ENCODE data around the gene ZNF132. TPM values are rescaled to one million over a fixed set of nuclear protein-coding genes. Genes with fewer than 3 reads are reported as not detected.

The ZNF132 gene
- total RNA-seq, 1 experiment from 2014 or later, result not detected

- TF ChIP-seq REST (IDR thresholded peaks at IDR 0.05; ENCODE audit: low read depth) (no peak), MAX (IDR thresholded peaks at IDR 0.05) (no peak), JUND (IDR thresholded peaks at IDR 0.05) (no peak), ZBTB33 (IDR thresholded peaks at IDR 0.05; ENCODE audit: extremely low read depth, insufficient replicate concordance, low read length) (no peak), TCF7L2 (IDR thresholded peaks at IDR 0.05; ENCODE audit: borderline replicate concordance, extremely low read depth, insufficient read depth, insufficient read length) (no peak), EZH2 (IDR thresholded peaks at IDR 0.05) (no peak), SIN3A (IDR thresholded peaks at IDR 0.05; ENCODE audit: low read depth) (no peak), FOSL1 (IDR thresholded peaks at IDR 0.05; ENCODE audit: low read depth) (no peak), RAD21 (IDR thresholded peaks at IDR 0.05; ENCODE audit: low read depth) (no peak)
These were observed 603 bp upstream of the ZNF132 start (continued) for GRCh38 chr19:58440556-58440955.

GRCh38 chr19:58434217-58434616 lies 5.7 kb downstream of the ZNF132 start:
- ATAC-seq (no peak), DNase-seq (ENCODE audit: low read depth, low spot score) (no peak)
- POLR2A ChIA-PET, result no interaction called here
- Histone ChIP-seq H2AFZ (ENCODE audit: low read depth, low read length, poor library complexity, severe bottlenecking) (no peak overlapping the region), H3K27ac (ENCODE audit: low read depth, low read length) (no peak overlapping the region), H3K9me3 (ENCODE audit: control insufficient read depth in 1 of 2, insufficient read depth in 1 of 2, low read depth in 1 of 2, low read length in 2 of 2) (peaks cover 15 to 36% of the 10 kb centered on the region in 2 experiments; a peak in 2 of 4 replicates), H3K36me3 (ENCODE audit: control insufficient read depth in 1 of 2, insufficient read depth in 2 of 2, low read length in 2 of 2) (peaks cover 0 to 5% of the 10 kb centered on the region in 2 experiments; a peak in 1 of 4 replicates), H3K9ac (ENCODE audit: low read length) (no peak overlapping the region), H3K27me3 (ENCODE audit: insufficient read depth, low read length) (no peaks in the 10 kb centered on the region), H3K4me1 (ENCODE audit: control insufficient read depth in 1 of 2, insufficient read depth in 2 of 2, low read length in 2 of 2) (no peaks in the 10 kb centered on the region), H4K20me1 (ENCODE audit: insufficient read depth) (no peaks in the 10 kb centered on the region), H3K4me3 (replicated peaks in 1 of 2; ENCODE audit: low read depth in 1 of 2, low read length in 2 of 2) (no peak overlapping the region), H3K9me2 (ENCODE audit: insufficient read depth) (no peaks in the 10 kb centered on the region), H3K79me2 (ENCODE audit: insufficient read depth, low read length) (no peaks in the 10 kb centered on the region), H3K4me2 (ENCODE audit: low read length) (no peak overlapping the region)
- RAD21 ChIA-PET (ENCODE audit: low non-redundant PET in 1 of 2, low total read pairs in 2 of 2, uncharacterized antibody in 2 of 2, unreplicated experiment in 2 of 2), result no interaction called here
- BruUV-seq (replicated peaks), result no TSS peak
- CTCF ChIA-PET, result no interaction called here
- intact Hi-C loops (cut with micrococcal nuclease), result no loop called here
- TF ChIP-seq ATF3 (IDR thresholded peaks at IDR 0.05) (no peak), SRF (IDR thresholded peaks at IDR 0.05; ENCODE audit: low read depth) (no peak), SP1 (IDR thresholded peaks at IDR 0.05; ENCODE audit: low read depth) (no peak), EGR1 (IDR thresholded peaks at IDR 0.05; ENCODE audit: low read depth) (no peak), TCF7L2 (IDR thresholded peaks at IDR 0.05; ENCODE audit: borderline replicate concordance, extremely low read depth, insufficient read depth, insufficient read length) (no peak), JUND (IDR thresholded peaks at IDR 0.05) (no peak), POLR2A (IDR thresholded peaks at IDR 0.05; ENCODE audit: borderline replicate concordance, extremely low read depth, insufficient read depth, insufficient read length) (no peak), CEBPB (IDR thresholded peaks at IDR 0.05; ENCODE audit: low read depth) (no peak), FOSL1 (IDR thresholded peaks at IDR 0.05; ENCODE audit: low read depth) (no peak), YY1 (IDR thresholded peaks at IDR 0.05; ENCODE audit: extremely low read depth, insufficient replicate concordance, low read depth, low read length) (no peak), CTCF (IDR thresholded peaks at IDR 0.05 in 2 of 3, conservative IDR thresholded peaks at IDR 0.05 in 1 of 3; ENCODE audit: borderline replicate concordance in 1 of 3, insufficient read depth in 1 of 3, low read depth in 2 of 3, low read length in 2 of 3) (no peak), ELF1 (IDR thresholded peaks at IDR 0.05; ENCODE audit: borderline replicate concordance, low read depth) (no peak), POLR2AphosphoS5 (IDR thresholded peaks at IDR 0.05; ENCODE audit: low read depth, low read length) (no peak), EZH2 (IDR thresholded peaks at IDR 0.05) (no peak), SIN3A (IDR thresholded peaks at IDR 0.05; ENCODE audit: low read depth) (no peak)

All from HCT116 (cell line).